ENCODE data around the gene SBDS. TPM values are rescaled to one million over a fixed set of nuclear protein-coding genes. Genes with fewer than 3 reads are reported as not detected.
"Not testable (repeated sequence)": the region's sequence is repeated elsewhere in the genome, so short reads cannot be mapped to it uniquely, and the experiment has no call there.

The SBDS gene
- 102 and 109 TPM in 2 replicates for total RNA-seq

DNA sequence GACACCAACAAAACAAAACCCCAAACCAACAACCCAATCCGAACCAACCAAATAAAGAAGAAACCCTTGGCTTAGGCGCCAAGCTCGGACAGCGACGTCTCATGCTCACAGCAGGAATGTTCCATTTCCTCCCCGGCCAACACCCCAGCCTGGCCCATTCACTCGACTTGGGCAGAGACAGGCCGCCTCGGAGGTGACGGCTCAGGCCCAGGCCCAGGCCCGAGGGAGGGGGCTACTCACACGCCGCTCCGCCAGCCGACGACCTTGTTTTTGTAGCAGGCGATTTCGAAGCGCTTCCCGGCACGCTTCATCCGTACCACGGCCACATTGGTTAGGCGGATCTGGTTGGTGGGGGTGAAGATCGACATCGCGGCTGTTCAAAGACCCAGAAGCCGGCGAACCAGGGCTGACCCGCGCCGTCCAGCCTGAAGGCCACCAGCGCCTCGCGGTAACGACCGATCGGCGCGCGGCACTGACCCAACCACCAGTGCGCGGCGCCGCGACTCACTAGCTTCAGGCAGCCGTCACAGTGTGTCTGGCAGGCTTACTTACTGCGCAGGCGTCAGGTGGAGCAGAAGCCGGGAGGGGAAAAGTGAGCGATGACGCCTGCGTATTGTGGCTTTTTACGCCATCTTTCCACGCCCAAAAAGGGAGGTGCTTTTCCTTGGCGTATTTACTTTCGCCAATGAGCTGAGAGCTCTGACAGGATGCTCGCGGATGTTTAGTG is at the start of gene SBDS:
Gene SBDS, minus strand, starts transcription at position 537 of the 727 bp plus-strand sequence. Its CDS starts 169 bp downstream, at position 368.
- H3K27me3 ChIP-seq (ENCODE audit: control insufficient read depth, insufficient read depth, low read length); H3K36me3 ChIP-seq (ENCODE audit: control insufficient read depth, insufficient read depth, low read length): not testable (repeated sequence)
- peak; percentile 92 for DNase-seq (ENCODE audit: low read depth)
- peak within 1 kb of the TSS; percentile 61 for H3K4me3 ChIP-seq (ENCODE audit: low read depth, low read length)

DNA sequence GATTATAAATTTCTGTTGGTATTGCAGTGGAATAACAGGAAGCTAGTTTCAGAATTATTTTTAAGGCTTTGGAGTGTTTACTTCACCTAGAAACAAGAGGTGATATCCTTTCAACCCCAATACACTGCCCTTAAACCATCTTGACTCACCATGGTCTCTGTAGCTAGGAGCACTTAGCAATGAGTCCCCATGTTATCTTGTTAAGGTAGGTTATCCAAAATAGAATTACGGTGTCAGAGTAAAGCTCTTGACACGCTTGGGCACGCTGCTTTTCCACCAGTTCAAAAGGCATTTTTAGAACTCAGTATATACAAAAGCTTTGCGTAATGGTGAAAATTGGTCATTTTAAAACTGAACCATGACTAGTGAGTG is 48.2 kb upstream of the SBDS start:
- not testable (repeated sequence) for H3K27me3 ChIP-seq (ENCODE audit: control insufficient read depth, insufficient read depth, low read length); H3K36me3 ChIP-seq (ENCODE audit: control insufficient read depth, insufficient read depth, low read length); H3K4me3 ChIP-seq (ENCODE audit: low read depth, low read length); DNase-seq (ENCODE audit: low read depth)

DNA sequence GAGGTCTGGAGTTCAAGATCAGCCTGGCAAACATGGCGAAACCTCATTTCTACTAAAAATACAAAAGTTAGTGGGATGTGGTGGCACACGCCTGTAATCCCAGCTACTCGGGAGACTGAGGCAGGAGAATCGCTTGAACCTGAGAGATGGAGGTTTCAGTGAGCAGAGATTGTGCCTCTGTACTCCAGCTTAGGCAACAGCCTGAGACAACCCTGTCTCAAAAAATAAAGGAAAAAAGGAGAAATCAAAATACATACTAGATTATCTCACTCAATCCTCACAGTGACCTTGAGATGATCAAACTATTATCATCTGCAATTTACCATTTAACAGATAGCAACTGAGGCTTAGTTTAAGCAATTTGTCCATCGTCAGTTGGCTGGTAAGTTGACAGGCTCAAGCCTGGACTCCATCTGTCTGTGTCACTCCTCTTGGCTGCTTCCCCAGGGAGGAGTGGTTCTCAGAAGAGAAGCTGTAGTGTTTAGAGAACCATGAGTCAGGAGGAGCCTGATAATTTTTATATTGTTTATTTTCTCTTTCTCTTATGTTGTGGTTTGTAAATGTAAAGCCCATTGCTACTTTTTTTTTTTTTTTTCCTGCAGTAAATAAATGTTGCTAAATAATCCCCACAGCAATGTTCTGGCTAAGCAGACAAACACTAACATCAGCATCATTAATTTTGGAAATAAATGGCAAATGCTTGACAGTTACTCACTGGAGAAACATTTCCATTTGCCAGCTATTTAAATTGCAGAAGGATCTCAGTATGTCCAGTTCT is 47.6 kb upstream of the SBDS start:
- not testable (repeated sequence) for H3K4me3 ChIP-seq (ENCODE audit: low read depth, low read length); H3K36me3 ChIP-seq (ENCODE audit: control insufficient read depth, insufficient read depth, low read length); DNase-seq (ENCODE audit: low read depth); H3K27me3 ChIP-seq (ENCODE audit: control insufficient read depth, insufficient read depth, low read length)

DNA sequence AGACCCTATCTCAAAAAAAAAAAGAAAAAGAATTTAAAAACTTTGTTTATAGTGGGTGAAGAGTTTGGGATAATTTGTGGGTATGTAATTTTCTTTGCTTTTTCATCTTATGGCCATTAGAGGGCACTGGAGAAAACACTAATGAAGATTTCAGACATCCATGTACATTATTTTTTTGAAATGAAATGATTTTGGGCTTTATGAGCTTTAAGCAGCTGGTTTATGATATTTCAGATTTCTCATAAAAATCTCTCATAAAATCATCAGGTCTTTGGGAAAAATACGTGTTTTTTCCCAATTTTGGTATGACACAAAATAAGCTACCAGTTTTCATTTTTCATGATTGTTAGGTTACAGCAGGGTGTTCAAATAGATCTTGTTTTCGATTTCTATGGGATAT is 45.4 kb upstream of the SBDS start:
- DNase-seq (ENCODE audit: low read depth): not testable (repeated sequence)

DNA sequence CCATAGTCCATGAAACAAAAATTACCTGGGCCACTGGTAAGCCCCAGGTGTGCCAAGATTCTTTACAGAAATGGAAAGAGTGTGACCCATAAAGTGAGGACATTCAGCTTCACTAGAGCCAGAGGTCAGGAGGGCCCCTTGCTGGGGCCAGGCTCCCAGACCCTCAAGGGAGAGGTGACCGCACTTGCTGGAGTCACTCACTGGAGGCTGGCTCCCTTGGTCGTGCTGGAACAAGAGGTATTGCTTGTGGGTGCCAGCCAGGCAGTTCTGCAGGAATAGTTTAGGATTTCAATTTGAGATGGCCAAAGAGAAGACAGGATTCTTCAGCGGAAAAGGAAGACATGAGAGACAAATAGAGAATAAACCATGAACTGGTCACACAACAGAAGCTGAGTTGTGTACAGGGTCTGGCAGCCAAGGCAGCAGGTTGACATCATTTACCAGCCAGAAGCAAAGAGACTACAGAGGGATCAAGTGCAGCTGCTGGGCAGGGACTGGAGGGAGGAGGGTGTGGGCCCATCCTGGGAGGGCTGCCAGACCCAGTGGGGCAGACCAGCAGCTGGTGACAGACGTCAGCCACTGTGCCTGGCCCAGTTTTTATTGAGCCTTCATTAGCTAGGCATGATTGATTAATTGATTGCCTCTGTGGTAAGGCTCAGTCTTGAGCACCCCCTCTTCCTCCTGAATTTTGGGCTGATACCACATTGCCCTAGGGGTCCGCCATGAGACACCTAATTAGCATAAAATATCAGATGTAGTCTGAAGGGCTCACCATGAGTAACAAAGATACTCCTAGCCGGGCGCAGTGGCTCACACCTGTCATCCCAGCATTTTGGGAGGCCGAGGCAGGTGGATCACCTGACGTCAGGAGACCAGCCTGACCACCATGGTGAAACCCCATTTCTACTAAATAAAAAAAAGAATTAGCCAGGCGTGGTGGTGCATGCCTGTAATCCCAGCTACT is 41.3 kb upstream of the SBDS start:
- H3K27me3 ChIP-seq (ENCODE audit: control insufficient read depth, insufficient read depth, low read length); DNase-seq (ENCODE audit: low read depth); H3K4me3 ChIP-seq (ENCODE audit: low read depth, low read length); H3K36me3 ChIP-seq (ENCODE audit: control insufficient read depth, insufficient read depth, low read length): not testable (repeated sequence)

More for the DNA sequence above, 45.4 kb upstream of the SBDS start:
- H3K27me3 ChIP-seq (ENCODE audit: control insufficient read depth, insufficient read depth, low read length); H3K4me3 ChIP-seq (ENCODE audit: low read depth, low read length); H3K36me3 ChIP-seq (ENCODE audit: control insufficient read depth, insufficient read depth, low read length): not testable (repeated sequence)
- TF ChIP-seq, protein P1, sequence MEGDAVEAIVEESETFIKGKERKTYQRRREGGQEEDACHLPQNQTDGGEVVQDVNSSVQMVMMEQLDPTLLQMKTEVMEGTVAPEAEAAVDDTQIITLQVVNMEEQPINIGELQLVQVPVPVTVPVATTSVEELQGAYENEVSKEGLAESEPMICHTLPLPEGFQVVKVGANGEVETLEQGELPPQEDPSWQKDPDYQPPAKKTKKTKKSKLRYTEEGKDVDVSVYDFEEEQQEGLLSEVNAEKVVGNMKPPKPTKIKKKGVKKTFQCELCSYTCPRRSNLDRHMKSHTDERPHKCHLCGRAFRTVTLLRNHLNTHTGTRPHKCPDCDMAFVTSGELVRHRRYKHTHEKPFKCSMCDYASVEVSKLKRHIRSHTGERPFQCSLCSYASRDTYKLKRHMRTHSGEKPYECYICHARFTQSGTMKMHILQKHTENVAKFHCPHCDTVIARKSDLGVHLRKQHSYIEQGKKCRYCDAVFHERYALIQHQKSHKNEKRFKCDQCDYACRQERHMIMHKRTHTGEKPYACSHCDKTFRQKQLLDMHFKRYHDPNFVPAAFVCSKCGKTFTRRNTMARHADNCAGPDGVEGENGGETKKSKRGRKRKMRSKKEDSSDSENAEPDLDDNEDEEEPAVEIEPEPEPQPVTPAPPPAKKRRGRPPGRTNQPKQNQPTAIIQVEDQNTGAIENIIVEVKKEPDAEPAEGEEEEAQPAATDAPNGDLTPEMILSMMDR (IDR thresholded peaks at IDR 0.05; ENCODE audit: insufficient read depth, low read length, poor library complexity, severe bottlenecking): peak; percentile 22

DNA sequence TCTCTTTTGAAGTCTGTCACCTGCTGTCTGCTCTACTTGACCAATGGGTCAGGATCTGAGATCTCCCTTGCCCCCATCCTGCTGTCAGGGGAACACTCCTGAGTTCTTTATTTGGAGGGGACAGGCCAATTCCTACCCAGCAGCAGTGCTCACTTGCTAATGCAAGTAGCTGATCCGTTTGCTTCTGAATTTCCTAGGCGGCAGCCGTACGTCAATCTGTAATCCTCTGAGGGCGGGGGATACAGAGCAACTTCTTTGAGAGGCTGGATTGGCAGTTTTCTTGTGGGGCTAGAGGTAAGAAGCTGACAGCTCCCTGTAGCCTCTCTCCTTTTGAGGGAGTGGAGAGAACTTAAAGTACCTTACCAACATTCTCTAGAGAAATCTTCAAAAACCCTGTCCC is 37.9 kb upstream of the SBDS start:
- DNase-seq (ENCODE audit: low read depth): no peak
- Histone ChIP-seq H3K36me3 (ENCODE audit: control insufficient read depth, insufficient read depth, low read length) (no peaks in the 10 kb centered on the region), H3K4me3 (ENCODE audit: low read depth, low read length) (no peak overlapping the region), H3K27me3 (ENCODE audit: control insufficient read depth, insufficient read depth, low read length) (no peaks in the 10 kb centered on the region)
- TF ChIP-seq, protein P1 (IDR thresholded peaks at IDR 0.05; ENCODE audit: insufficient read depth, low read length, poor library complexity, severe bottlenecking): no peak

DNA sequence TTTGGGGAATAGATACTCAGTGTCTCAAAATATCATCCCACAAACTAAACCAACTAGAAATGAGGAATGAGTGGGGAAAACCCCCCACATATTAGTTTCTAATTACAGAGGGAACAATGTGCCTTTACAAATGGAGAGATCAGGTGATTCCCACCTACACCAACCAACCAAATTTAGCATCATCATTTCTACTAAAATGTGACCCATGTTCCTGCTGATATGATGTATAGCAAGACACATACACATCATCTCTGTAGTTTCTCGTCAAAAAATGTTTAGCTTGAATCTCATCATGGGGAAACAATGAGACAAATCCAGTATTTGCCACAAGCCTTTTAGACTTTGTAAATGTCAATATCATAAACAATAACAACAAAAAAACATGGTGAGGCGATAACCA is 36.3 kb upstream of the SBDS start:
- DNase-seq (ENCODE audit: low read depth); H3K4me3 ChIP-seq (ENCODE audit: low read depth, low read length); H3K27me3 ChIP-seq (ENCODE audit: control insufficient read depth, insufficient read depth, low read length); H3K36me3 ChIP-seq (ENCODE audit: control insufficient read depth, insufficient read depth, low read length): not testable (repeated sequence)

DNA sequence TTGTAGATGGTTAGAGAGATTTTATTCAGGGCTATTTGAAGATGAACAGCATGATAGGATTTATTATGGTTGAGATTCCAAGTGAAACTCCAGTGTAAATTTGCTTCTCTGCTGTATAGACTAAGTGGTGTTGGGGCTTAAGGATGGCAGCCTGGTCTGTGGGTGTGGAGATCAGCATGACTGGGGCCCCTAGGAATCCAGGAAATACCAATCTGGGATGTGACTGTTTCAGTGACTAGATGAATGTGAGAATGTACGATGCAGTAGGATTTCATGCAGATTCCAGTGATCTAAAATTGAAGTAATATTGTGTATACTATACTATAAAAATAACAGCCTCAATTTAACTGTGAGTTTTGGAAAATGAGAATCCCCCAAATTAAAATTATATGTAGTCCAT is 30.1 kb upstream of the SBDS start:
- not testable (repeated sequence) for H3K36me3 ChIP-seq (ENCODE audit: control insufficient read depth, insufficient read depth, low read length); H3K4me3 ChIP-seq (ENCODE audit: low read depth, low read length); H3K27me3 ChIP-seq (ENCODE audit: control insufficient read depth, insufficient read depth, low read length)
- peak; percentile 23 for DNase-seq (ENCODE audit: low read depth)

Measured in kidney epithelial cell (primary cell).